Measurements from ENCODE around the gene ZBTB1.
A peak's percentile ranks its signal among the peaks of the same experiment; 100 is the strongest.

ZBTB1 gene

GRCh38 chr14:64502456-64502855 is 2.1 kb upstream of the ZBTB1 start:
- peaks cover 9% of the 10 kb centered on the region for H3K36me3 ChIP-seq (ENCODE audit: low read length)
- peak overlapping the region; percentile 99 for H3K9ac ChIP-seq (ENCODE audit: low read length)
- TF ChIP-seq CTCF (IDR thresholded peaks at IDR 0.05; ENCODE audit: insufficient read depth, low read length, poor library complexity, severe bottlenecking) (no peak), EZH2phosphoT487 (conservative IDR thresholded peaks at IDR 0.05; ENCODE audit: low read length) (no peak)
- no peaks in the 10 kb centered on the region for H3K9me2 ChIP-seq (replicated peaks; ENCODE audit: insufficient read depth, low read length)
- H3K79me2 ChIP-seq (ENCODE audit: insufficient read depth, low read length) = peaks cover 83% of the 10 kb centered on the region
- peak overlapping the region; percentile 99 for H3K27ac ChIP-seq (ENCODE audit: low read depth, low read length)
- peak overlapping the region; percentile 76 for H3K4me2 ChIP-seq (ENCODE audit: low read depth, low read length, poor library complexity, severe bottlenecking)
- H2AFZ ChIP-seq (ENCODE audit: low read depth, low read length, severe bottlenecking) = no peak overlapping the region
- no peaks in the 10 kb centered on the region for H3K9me3 ChIP-seq (ENCODE audit: insufficient read depth, low read length)
- H4K20me1 ChIP-seq (ENCODE audit: low read depth, low read length) = no peaks in the 10 kb centered on the region
- no peaks in the 10 kb centered on the region for H3K27me3 ChIP-seq (ENCODE audit: low read length)
- H3K4me3 ChIP-seq (ENCODE audit: insufficient read depth, low read length, poor library complexity, severe bottlenecking) = peak overlapping the region; percentile 85
- H3F3A ChIP-seq (ENCODE audit: insufficient read depth) = peaks cover 56% of the 10 kb centered on the region

GRCh38 chr14:64502887-64503433 is 1.6 kb upstream of the ZBTB1 start:
- H3K4me3 ChIP-seq (ENCODE audit: insufficient read depth, low read length, poor library complexity, severe bottlenecking) = peak overlapping the region; percentile 85
- H3K27ac ChIP-seq (ENCODE audit: low read depth, low read length) = peak overlapping the region; percentile 99
- peaks cover 83% of the 10 kb centered on the region for H3K79me2 ChIP-seq (ENCODE audit: insufficient read depth, low read length)
- peaks cover 3% of the 10 kb centered on the region; the same call in 1 of the 2 replicates for H4K20me1 ChIP-seq (ENCODE audit: low read depth, low read length)
- H3K9me2 ChIP-seq (replicated peaks; ENCODE audit: insufficient read depth, low read length) = no peaks in the 10 kb centered on the region
- H3F3A ChIP-seq (ENCODE audit: insufficient read depth) = peaks cover 56% of the 10 kb centered on the region
- no peaks in the 10 kb centered on the region for H3K27me3 ChIP-seq (ENCODE audit: low read length)
- H2AFZ ChIP-seq (ENCODE audit: low read depth, low read length, severe bottlenecking) = peak overlapping the region; percentile 27
- H3K36me3 ChIP-seq (ENCODE audit: low read length) = peaks cover 4% of the 10 kb centered on the region
- H3K9ac ChIP-seq (ENCODE audit: low read length) = peak overlapping the region; percentile 99
- no peak for TF ChIP-seq EZH2phosphoT487 (conservative IDR thresholded peaks at IDR 0.05; ENCODE audit: low read length)
- TF ChIP-seq CTCF (IDR thresholded peaks at IDR 0.05; ENCODE audit: insufficient read depth, low read length, poor library complexity, severe bottlenecking) = no peak
- H3K4me2 ChIP-seq (ENCODE audit: low read depth, low read length, poor library complexity, severe bottlenecking) = peak overlapping the region; percentile 76
- no peaks in the 10 kb centered on the region for H3K9me3 ChIP-seq (ENCODE audit: insufficient read depth, low read length)

DNA sequence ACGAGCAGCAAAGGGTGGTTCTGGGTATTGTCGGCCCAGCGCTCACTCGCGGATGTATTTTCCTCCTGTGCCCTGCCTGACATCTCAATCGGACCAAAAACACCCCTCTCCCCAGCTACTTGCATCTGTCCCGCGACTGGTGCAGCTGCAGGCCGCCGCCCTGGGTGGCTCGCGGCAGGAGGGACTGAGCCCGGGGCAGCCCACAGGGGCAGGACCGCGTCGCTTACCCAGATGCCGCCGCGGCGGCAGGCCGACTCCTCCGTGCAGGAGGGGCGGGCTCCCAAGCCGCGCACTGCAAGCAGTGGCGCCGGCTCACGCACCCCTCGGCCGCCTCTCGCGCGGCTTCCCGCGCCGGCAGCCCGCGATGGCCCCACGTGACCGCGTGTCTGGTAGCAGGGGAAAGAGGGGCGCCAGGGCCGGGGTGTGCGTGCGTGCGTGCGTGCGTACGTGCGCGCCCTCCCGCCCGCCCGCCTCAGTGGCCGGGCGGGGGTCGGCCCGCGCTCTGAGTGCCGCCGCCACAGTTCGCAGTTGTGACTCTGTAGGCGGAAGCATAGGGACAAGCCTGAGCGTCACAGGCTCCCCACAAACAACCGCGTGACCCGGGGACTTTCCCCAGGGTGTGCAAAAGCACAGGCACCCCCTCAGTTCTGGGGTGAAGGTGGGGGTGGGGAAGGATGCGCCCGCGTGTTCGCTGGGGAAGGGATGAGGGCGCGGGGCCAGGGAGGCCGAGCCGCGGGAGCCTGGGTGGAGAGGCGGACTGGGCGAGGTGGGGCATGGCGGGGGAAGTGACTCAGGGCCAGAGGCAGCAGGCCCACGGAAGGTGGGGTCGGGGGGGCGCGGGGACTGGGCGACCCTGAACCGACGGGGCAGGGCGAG is 898 bp upstream of the ZBTB1 start, which contains the start of gene ZBTB25:
TSS of gene ZBTB25 (minus strand) at position 405 of the 876 bp plus-strand sequence. CDS start 13,305 bp downstream, outside the sequence.
- no peaks in the 10 kb centered on the region for H3K9me3 ChIP-seq (ENCODE audit: insufficient read depth, low read length)
- H3K9ac ChIP-seq (ENCODE audit: low read length) = peak within 1 kb of the TSS; percentile 99
- H3K27me3 ChIP-seq (ENCODE audit: low read length) = no peaks in the 10 kb centered on the region
- H3K36me3 ChIP-seq (ENCODE audit: low read length) = peaks cover 4% of the 10 kb centered on the region; the same call in 1 of the 2 replicates
- no peaks in the 10 kb centered on the region for H3K9me2 ChIP-seq (replicated peaks; ENCODE audit: insufficient read depth, low read length)
- peaks cover 57% of the 10 kb centered on the region for H3F3A ChIP-seq (ENCODE audit: insufficient read depth)
- H2AFZ ChIP-seq (ENCODE audit: low read depth, low read length, severe bottlenecking) = peak within 1 kb of the TSS; percentile 27
- peak within 1 kb of the TSS; percentile 85 for H3K4me3 ChIP-seq (ENCODE audit: insufficient read depth, low read length, poor library complexity, severe bottlenecking)
- peaks cover 86% of the 10 kb centered on the region for H3K79me2 ChIP-seq (ENCODE audit: insufficient read depth, low read length)
- peak within 1 kb of the TSS; percentile 76 for H3K4me2 ChIP-seq (ENCODE audit: low read depth, low read length, poor library complexity, severe bottlenecking)
- peaks cover 3% of the 10 kb centered on the region; the same call in 1 of the 2 replicates for H4K20me1 ChIP-seq (ENCODE audit: low read depth, low read length)
- H3K27ac ChIP-seq (ENCODE audit: low read depth, low read length) = peak within 1 kb of the TSS; percentile 99
- TF ChIP-seq EZH2phosphoT487 (conservative IDR thresholded peaks at IDR 0.05; ENCODE audit: low read length) (no peak), CTCF (IDR thresholded peaks at IDR 0.05; ENCODE audit: insufficient read depth, low read length, poor library complexity, severe bottlenecking) (no peak)
